Tibial nerve (tissue), 4 donors: ENCODE data around the gene PDPN.

Source experiments
- CTCF ChIP-seq, 5 experiments: fragments of 200-600 bp in 3 of 5; fragments of 450-650 bp in 2 of 5; sonication (generic) in 3 of 5; IDR thresholded peaks; one replicate each; pipeline ENCODE4 v1.5.1; 2016 to 2019; ENCODE audit warnings: antibody characterized with exemption in 5 of 5, mild to moderate bottlenecking in 3 of 5, moderate library complexity in 2 of 5
- EP300 ChIP-seq, 2 donors: sonication (generic); formaldehyde crosslinking; IDR thresholded peaks; one replicate each; pipeline ENCODE4 v1.6.1; 2017; ENCODE audit warnings: antibody characterized with exemption in 2 of 2, mild to moderate bottlenecking in 1 of 2
- POLR2A ChIP-seq, 2 donors: fragments of 450-650 bp; IDR thresholded peaks; one replicate each; pipeline ENCODE4 v1.6.1; 2017; ENCODE audit warnings: antibody characterized with exemption in 2 of 2, mild to moderate bottlenecking in 2 of 2, moderate library complexity in 2 of 2

GRCh38 chr1:13597166-13597565, 13.5 kb downstream of the PDPN start:
- TF ChIP-seq CTCF (IDR thresholded peaks at IDR 0.05) = no peak
- TF ChIP-seq POLR2A (IDR thresholded peaks at IDR 0.05) = no peak
- TF ChIP-seq EP300 (IDR thresholded peaks at IDR 0.05) = no peak
